HT1080 (cell line): ENCODE measurements around the gene FKBP6. TPM values are rescaled to one million over a fixed set of nuclear protein-coding genes. Genes with fewer than 3 reads are reported as not detected.
"Not testable (repeated sequence)": the region's sequence is repeated elsewhere in the genome, so short reads cannot be mapped to it uniquely, and the experiment has no call there.

Experiments
- DNase-seq: peaks from one replicate; pipeline ENCODE4 v3.0.0-alpha.2; 2015; ENCODE audit warnings: low read depth
- total RNA-seq: library from RNA; depleted of rRNA; stranded (reverse); fragments of >200 nt; shearing (Covaris generic); gene quantifications from 2 replicates; pipeline ENCODE4 v1.2.3, GENCODE V29; 2014

FKBP6 gene
- total RNA-seq, 1 experiment from 2014 or later, result not detected

DNA sequence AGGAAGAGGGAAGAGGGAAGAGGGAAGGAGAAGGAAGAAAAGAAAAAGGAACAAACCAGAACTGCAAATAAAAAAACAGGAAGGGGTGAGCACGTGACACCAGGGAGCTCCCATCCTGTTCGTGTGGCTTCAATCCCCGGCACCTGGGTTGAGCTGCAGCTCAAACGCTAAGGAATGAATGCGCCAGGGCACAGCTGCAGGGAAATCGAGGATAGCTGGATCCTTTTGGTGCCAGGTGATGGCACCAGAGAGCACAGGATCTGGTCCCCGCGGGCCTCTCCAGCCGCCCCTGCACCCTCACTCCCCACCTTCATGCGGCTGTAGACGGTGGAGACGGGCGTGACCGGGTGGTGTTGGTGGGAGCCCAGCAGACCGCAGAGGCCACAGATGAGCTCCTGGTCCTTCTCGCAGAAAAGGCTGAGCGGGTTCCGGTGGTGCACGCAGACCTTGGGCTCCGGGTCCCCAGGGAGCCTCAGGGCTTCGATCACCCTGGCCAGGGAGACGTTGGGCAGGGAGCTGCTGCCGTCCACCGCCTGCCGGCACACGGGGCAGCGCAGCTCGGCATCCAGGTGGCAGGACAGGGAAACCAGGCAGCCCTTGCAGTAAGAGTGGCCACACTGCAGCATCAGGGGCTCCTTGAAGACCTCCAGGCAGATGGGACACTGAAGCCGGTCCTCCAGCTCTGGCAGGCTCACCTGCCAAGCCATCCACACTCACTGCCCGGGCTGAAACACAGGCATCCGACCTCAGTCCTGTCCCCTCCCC is 3.7 kb upstream of the FKBP6 start:
- DNase-seq, result peak; percentile 58

DNA sequence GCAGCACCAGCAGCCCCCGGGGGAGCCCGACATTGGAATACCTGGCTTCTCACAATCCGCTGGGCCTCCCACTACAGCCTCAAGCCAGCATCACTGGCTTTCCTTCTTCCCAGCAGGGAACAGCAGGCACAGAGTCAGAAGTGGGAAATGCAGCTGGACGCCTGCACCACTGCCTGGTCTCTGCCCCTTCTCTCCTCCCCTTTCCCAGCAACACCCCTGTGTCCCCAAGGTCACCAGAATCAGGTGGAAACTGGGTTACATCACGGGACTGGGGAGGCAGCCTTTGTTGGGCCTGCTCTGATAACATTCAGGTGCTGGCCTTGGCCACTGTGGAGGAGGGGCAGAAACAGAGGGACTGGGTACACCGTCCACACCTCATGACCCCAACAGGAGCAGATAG is 2.5 kb upstream of the FKBP6 start:
- DNase-seq, result not testable (repeated sequence)

DNA sequence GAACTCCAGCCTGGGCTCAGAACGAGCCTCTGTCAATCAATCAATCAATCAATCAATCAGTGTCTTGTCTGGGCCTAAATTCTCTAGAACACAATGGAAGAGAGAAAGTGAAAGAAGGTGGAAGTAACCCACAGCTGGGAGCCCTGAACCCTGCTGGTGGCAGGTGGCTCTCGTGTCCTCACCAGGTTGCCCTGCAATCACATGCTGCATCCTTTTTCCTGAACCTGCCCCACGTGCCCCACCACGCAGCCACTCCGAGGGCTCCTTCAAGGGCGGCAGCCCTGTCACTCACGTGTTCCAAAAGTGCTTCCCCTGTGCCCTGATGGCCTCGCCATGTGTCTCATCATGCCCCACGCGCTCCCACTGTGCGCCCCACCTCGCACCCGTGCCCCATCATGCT is 512 bp upstream of the FKBP6 start:
- DNase-seq, result not testable (repeated sequence)

DNA sequence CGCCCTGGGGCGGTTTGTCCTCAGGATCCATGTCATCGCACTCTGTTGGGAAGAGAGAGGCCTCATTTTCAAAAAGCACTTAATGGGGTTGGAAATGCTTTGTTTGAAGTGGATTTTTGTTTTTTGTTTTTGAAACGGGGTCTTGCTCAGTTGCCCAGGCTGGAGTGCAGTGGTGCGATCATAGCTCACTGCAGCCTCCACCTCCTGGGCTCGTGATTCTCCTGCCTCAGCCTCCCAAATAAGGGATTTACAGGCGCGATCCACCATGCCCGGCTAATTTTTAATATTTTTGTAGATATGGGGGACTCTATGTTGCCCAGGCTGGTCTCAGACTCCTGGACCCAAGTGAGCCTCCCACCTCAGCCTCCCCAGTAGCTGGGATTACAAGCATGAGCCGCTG is 735 bp downstream of the FKBP6 start:
- no peak for DNase-seq

DNA sequence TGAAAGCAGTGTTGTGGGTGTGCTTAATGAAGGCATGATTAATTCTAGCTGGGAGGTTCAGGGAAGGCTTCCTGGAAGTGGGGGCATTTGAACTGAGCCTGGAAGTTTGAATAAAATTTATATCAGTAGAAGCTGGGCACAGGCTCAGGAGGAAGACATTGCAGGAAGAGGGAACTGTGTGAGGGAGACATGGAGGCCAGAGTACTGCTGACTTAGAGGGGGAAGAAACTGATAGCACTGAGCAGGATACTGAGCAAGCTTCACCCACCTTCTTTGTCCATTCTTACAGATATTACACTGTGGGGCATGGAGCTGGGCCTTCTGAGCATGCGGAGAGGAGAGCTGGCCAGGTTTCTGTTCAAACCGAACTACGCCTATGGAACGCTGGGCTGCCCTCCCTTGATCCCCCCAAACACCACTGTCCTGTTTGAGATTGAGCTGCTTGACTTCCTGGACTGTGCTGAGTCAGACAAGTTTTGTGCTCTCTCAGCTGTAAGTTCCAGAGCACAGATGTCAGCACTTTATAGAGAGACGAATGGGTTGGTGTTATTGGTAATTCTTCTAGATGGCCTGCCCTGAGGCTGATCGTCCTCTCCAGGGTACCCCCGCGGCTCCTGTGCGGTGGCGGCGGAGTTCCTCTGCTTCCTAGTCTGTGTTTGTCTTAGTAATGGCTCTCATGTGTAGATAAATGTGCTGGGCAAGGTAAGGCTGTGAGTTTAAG is 2.1 kb downstream of the FKBP6 start:
- peak; percentile 31 for DNase-seq

DNA sequence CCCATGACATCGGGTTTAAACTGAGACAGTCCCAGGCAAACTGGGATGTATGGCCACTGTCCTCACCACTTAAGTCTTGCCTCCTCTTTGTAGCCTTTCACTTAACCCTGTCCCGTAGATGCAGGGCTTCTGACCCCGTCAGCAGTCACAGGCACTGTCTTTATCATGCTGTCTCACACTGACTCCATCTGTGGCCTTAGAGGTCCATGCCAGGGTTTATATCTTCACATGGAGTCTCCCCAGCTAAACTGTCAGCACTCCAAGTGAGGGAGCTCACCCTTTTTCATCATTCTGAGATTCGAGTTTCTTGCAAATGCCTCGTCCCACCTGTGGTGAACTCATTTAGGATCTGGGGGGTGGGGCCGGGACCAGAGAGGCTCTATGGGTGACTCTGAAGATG is 2.8 kb downstream of the FKBP6 start:
- DNase-seq, result no peak

DNA sequence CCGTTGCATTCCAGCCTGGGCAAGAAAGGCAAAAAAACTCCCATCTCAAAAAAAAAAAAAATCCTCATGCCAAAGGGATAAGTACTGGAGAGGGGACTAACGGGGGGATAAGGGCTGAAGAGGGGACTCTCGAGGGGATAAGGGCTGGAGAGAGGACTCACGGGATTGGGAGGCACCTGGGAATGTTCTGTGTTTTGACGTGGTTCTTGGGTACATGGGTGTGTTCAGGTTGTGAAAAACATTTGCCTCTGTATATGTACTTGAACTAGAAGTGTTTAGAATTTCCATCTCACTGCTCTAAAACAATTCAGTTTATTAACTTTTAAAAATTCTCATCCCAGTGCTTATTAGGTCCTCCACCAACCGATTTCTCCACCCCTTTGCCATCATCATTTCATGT is 4.5 kb downstream of the FKBP6 start:
- DNase-seq, result no peak

DNA sequence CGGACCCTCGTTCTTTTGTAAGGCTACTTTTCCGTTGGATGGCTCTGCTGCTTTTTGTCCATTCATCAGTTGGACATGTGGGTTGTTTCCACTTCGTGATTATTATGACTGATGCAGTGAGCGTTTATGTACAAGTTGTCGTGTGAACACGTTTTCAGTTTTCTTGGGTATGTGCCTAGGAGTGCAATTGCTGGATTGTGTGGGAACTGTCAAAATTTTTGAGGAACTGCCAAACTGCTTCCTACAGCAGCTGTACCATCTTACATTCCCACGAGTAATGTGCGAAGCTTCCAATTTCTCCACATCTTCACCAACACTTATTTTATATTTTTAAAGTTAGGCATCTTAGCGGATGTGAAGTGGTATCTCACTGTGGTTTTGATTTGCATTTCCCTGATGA is 10.4 kb downstream of the FKBP6 start:
- DNase-seq, result no peak

DNA sequence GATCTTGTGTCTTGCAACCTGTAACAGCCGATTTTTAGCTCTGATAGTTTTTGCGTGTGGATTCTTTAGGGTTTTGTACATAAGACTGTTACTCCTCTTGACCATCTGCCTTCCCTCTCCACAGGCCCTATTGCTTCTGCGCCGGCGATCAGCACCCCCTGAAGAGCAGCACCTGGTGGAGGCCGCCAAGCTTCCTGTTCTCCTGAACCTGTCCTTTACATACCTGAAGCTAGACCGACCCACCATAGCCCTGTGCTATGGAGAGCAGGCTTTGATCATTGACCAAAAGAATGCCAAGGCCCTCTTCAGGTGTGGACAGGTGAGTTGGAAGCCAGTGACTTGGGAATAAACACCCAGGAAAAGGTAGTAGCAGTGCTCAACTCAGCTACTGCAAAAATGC is 12.6 kb downstream of the FKBP6 start:
- DNase-seq, result no peak

DNA sequence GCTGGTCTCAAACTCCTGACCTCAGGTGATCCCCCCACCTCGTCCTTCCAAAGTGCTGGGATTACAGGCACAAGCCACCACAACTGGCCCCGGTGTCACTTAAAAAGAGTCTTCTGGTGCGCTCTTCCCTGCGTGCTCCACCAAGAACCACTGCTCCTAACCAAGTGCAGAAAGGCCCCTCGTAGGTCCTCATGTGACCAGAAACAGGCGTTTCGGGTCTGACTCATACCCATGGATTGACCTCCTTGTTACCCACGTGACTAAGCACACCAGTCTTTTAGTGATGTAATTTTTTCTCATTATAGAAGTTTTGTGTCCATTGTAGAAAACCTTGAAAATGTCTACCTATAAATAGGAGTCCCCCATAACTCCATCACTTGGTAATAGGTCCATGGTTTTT is 13.9 kb downstream of the FKBP6 start:
- peak; percentile 68 for DNase-seq

DNA sequence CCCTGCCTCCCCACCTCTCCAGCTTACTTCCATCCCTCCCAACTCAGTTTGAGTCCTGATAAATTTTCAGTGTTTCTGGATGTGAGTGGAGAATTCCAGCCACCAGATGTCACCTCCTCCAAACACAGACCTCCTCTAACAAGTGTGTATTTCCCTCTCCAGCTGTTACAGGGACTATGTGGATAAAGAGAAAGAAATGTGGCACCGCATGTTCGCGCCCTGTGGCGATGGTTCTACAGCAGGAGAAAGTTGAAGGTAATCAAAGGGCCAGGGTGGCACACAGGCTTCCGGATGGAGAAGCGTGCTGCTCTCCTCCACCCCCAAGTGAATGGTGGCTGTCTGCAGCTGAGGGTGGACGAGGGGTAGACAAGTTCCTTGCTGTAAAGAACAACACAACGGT is 14.7 kb downstream of the FKBP6 start:
- DNase-seq, result peak; percentile 30

DNA sequence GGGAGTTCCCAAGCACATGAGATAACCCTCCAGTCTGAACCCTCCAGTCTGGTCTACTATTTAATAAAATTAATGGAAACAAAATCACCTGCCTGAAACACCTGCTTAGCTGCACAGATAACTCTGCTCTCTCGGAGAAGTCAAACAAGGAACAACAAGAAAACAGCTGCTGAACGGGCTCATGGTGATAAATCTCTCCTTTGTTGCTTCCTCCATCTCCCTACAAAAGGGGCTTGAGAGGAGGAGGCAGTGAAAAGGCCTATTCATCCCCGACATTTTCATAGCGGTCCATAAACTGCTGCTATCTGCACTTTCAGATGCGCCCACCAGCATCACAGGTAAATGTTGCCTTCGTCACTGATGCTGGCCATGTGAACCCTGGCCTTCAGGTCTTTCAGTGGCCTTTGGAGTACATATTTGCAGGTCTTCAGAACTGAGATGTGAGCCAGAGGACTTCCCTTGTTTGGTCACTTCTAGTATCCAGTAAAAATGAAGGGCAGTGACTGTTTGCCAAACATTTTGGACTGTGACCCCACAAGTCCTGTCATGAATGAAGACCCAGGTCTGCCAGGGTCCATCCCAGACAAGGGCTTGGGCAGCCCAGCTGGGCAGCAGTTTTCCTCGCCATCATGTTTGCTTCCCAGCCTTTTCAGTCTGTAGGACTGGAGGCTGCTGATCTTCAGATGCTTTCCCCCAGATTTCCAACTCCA is 15.9 kb downstream of the FKBP6 start:
- no peak for DNase-seq

DNA sequence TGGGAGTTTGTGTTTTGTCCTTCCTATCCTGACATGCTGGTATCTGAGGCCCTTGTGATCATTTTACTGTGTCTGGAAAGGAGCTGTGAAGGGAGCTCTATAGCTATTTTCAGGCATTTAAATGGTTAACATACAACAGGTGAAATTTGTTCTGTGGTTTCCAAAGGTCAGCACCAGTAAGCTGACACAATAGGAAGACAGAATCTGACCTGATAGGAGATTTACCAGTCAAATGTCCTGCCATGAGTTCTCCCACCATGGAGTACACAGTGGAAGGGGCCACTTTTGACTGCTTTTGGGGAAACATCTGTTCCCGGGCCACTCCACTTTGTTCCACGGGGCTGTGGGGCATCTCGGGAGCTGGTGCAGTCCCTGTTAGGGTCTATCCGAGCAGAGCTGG is 17.6 kb downstream of the FKBP6 start:
- DNase-seq, result no peak

DNA sequence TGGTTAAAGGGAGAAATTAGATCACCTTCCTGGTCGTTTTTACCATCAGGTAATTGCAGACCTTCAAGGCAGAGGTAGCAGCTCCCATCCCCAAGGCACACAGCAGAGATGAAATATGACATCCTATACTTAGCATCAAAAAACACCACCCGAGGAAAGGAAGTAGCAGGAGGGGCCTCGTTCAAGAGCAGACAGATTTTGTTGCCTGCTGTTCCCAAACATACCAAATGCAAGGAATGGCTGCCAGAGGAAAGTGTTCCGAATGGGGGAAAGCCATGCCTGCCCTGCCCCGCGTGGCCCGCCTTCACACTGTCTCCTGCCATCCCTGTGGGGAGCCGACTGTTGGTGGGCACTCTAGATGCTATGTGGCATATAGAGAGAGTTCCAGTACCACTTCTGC is 18.0 kb downstream of the FKBP6 start:
- no peak for DNase-seq

DNA sequence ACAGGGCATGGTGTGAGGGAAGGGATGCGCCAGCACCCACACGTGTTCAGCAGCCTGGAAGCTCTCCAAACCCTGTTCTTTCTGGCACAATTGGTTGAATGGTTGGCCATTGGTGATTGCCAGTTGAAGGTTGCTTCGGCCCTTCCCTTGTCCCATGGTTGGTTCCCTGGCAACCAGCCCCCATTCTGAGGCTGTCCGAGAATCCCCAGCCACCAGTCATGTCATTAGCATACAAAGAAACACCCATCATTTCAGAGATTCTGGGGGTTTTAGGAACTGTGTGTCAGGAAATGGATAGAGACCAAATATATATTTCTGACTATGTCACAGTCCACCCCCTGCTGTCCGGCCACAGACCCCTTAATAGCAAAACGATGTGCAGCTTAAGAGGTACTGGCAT is 21.8 kb downstream of the FKBP6 start:
- DNase-seq, result no peak

DNA sequence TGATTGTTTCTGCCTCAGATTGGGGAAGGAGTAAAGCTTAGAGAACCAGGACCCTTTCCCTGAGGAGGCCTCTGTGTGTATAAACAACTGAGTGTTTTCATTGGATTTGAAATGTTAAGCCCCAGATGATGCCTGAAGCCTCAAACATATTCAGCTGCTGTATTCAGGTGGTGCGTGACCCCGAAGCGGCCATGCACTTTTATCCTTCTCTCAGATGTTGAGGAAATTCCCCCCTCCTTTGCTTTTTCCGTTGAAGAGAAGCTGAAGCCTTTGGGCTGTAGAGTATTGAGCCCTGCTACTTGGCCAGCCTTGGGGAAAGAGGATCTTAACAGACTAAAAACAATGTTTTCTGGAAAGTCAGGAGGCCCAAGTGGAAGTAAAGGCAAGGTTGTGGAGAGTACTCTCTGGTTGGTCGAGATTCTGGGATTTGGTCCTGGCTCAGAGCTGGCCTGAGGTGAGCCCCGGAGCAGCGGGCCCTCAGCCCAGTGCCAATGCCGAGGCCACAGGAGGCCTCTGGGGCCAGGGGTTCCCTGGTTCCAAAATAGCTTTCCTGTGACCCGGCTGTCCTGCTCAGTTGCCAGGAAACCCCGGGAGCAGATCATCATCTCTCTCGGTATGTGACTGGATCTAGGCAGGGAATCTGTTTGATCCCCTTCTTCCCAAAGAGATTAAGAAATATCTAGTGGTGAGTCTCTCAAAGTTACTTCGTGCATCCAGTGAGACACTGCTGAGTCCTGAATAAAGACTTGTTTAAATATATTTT is 22.5 kb downstream of the FKBP6 start:
- DNase-seq, result no peak

DNA sequence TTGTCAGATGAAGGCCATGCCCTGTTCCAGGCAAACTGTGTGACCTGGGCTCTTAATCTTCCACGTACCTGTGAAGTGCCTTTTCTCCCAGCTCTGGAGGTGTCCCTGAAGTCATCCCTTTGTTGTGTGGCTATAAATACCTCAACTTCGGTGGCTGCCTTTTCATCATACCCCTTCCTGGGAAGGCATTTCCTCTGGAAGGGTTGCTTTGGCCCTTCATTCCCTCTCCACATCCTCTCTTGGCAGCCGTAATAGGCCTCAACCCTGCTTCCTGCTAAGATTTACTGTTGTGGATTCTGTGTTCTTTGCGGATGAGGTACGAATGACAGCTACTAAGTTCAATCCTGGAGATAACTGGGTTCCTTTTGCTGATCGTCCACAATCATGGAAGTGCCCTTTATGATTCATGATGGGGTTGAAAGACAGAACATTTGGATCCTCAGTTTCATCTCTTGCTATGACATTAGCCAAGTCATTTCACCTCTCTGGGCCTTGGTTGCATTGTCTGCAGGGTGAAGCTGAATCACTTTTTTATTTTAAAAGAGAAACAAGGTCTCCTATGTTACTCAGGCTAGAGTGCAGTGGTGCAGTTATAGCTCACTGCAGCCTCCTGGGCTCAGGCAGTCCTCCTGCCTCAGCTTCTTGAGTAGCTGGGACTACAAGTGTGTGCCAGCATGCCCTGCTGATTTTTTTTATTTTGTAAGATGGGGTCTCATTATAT is 23.6 kb downstream of the FKBP6 start:
- peak; percentile 17 for DNase-seq

DNA sequence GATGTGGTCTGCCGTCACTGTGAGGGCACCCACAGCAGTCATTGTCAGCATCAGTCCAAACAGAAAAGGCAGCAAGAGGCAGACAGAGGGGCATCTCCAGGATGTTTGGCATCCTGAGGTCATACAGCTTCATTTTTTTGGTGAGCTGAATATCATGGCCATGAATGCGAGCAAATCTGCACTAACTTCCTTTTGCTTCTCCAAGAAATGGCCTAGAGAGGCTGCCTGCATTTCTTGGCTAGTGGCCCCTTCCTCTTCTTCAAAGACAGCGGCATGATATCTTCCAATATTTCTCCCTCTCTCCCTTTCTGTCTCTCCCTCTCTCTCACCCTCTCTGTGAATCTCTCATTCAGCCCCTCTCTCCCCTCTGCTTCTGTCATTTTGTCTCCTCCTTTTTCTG is 24.8 kb downstream of the FKBP6 start:
- DNase-seq, result no peak

DNA sequence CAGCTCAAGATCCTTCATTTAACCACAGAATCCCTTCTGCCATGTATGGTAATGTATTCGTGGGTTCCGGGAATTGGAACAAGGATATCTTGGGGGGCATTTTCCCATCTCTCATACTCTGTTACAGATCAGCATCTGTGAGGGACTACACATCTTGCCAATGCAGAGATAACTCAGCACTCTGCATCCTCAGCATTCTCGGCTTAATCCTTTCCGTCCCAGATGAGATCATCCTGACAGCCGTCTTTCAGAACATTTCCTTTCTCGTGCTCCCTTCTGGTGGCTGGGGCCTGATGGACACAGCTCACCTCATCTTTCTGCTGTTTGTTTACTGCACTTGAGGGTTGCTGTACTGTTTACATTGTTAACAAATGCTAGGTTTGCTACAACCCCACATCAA is 25.3 kb downstream of the FKBP6 start:
- no peak for DNase-seq

DNA sequence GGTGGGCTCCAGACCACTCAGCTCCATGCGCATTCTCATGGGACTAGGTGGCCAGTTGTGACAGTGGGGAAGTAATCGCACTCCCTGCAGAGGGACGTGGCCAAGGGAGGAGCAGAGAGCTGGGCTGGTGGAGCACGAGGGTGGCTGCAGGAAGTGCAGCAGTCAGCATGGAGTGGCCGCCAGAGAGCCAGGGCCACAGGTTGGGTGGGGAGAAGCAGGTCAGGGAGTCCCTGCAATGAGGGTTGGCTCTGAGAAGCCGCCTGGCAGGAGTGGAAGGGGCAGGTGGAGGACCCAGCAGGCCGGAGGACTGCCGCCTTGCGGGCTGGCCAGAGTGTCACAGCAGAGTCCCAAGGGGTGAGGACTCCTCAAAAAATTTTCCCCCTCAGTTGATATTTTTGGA is 26.2 kb downstream of the FKBP6 start:
- DNase-seq, result no peak

DNA sequence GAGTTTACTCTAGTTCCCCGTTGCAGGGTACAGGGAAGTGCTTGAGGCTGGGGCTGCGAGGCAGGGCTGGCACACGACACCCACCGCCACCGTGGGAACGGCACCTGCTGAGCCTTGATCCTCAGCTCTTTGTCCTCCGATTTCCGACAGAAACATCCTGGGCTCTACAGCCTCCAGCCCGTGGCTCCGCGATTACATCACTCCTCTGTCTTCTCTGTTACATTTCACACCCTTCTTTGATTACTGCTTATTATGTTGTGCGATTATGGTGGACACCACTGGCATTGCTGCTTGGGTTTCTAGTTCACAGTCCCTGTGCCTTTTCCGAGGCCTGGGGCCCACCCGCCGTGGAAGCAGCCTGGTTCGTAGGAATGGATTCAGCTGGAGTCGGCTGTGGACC is 26.9 kb downstream of the FKBP6 start:
- no peak for DNase-seq
